Measurements from ENCODE around the gene PYGO1. TPM values are rescaled to one million over a fixed set of nuclear protein-coding genes. Genes with fewer than 3 reads are reported as not detected.
"Not testable (repeated sequence)": the region's sequence is repeated elsewhere in the genome, so short reads cannot be mapped to it uniquely, and the experiment has no call there.

The PYGO1 gene
- total RNA-seq, 1 donor from 2014 or later, result 5.5 TPM

GRCh38 chr15:55494931-55495330 lies 93.2 kb downstream of the PYGO1 start:
- DNase-seq (ENCODE audit: low read depth), result no peak
- no peak for FAIRE-seq
- H3K4me2 ChIP-seq (ENCODE audit: low read length), result no peak overlapping the region
- no peak overlapping the region for H2AFZ ChIP-seq (ENCODE audit: low read depth, low read length)
- no peak overlapping the region for H3K4me3 ChIP-seq (ENCODE audit: insufficient read depth, low read depth, low read length)
- no peaks in the 10 kb centered on the region for H3K9me3 Mint-ChIP-seq (ENCODE audit: unreplicated experiment)
- H3K4me1 ChIP-seq (ENCODE audit: insufficient read depth, low read length), result no peaks in the 10 kb centered on the region
- no peaks in the 10 kb centered on the region for H3K79me2 ChIP-seq (ENCODE audit: insufficient read depth, low read length)
- no peaks in the 10 kb centered on the region for H3K36me3 Mint-ChIP-seq (ENCODE audit: low read depth, unreplicated experiment)
- H3K4me1 Mint-ChIP-seq (ENCODE audit: low read depth, unreplicated experiment), result peaks cover 2% of the 10 kb centered on the region
- TF ChIP-seq EZH2 (IDR thresholded peaks at IDR 0.05; ENCODE audit: insufficient read depth, low read length) (no peak), CTCF (IDR thresholded peaks at IDR 0.05; ENCODE audit: insufficient read depth, low read depth, low read length) (no peak)
- H3K27ac ChIP-seq (ENCODE audit: low read depth, low read length), result no peak overlapping the region
- no peaks in the 10 kb centered on the region for H4K20me1 ChIP-seq (ENCODE audit: insufficient read depth, low read length)
- H3K27ac Mint-ChIP-seq (ENCODE audit: unreplicated experiment), result no peak overlapping the region
- H3K9me3 ChIP-seq (ENCODE audit: insufficient read depth, low read depth, low read length), result no peaks in the 10 kb centered on the region
- H3K4me3 Mint-ChIP-seq (ENCODE audit: unreplicated experiment), result no peak overlapping the region
- H3K27me3 Mint-ChIP-seq (ENCODE audit: low read depth, unreplicated experiment), result no peaks in the 10 kb centered on the region
- H3K36me3 ChIP-seq (ENCODE audit: insufficient read depth, low read length), result no peaks in the 10 kb centered on the region
- no peak overlapping the region for H3K9ac ChIP-seq (ENCODE audit: low read length)
- no peaks in the 10 kb centered on the region for H3K27me3 ChIP-seq (ENCODE audit: insufficient read depth, low read length)

GRCh38 chr15:55488952-55489600 lies 99.1 kb downstream of the PYGO1 start:
- H3K27ac ChIP-seq (ENCODE audit: low read depth, low read length); H3K9me3 Mint-ChIP-seq (ENCODE audit: unreplicated experiment); H4K20me1 ChIP-seq (ENCODE audit: insufficient read depth, low read length); H3K27me3 ChIP-seq (ENCODE audit: insufficient read depth, low read length); H3K36me3 Mint-ChIP-seq (ENCODE audit: low read depth, unreplicated experiment); H3K79me2 ChIP-seq (ENCODE audit: insufficient read depth, low read length); H3K9ac ChIP-seq (ENCODE audit: low read length); H3K4me1 Mint-ChIP-seq (ENCODE audit: low read depth, unreplicated experiment); H3K4me2 ChIP-seq (ENCODE audit: low read length); H3K4me3 ChIP-seq (ENCODE audit: insufficient read depth, low read depth, low read length); FAIRE-seq; H2AFZ ChIP-seq (ENCODE audit: low read depth, low read length); H3K4me1 ChIP-seq (ENCODE audit: insufficient read depth, low read length); H3K9me3 ChIP-seq (ENCODE audit: insufficient read depth, low read depth, low read length); H3K27me3 Mint-ChIP-seq (ENCODE audit: low read depth, unreplicated experiment); H3K36me3 ChIP-seq (ENCODE audit: insufficient read depth, low read length); H3K4me3 Mint-ChIP-seq (ENCODE audit: unreplicated experiment): not testable (repeated sequence)
- H3K27ac Mint-ChIP-seq (ENCODE audit: unreplicated experiment), result peak overlapping the region; percentile 80
- DNase-seq (ENCODE audit: low read depth), result peak; percentile 71

Other genes starting within 250 kb of the PYGO1 start
- 56.3 and 63.1 TPM in 2 replicates for gene CCPG1, start 180.0 kb downstream of the PYGO1 start, total RNA-seq
- gene PIERCE2, start 179.8 kb downstream of the PYGO1 start, total RNA-seq, result 1.6 and 2.6 TPM in 2 replicates
- 2.8 and 3.2 TPM in 2 replicates for gene DNAAF4, start 80.1 kb downstream of the PYGO1 start, total RNA-seq
- 13.6 and 39.4 TPM in 2 replicates for gene PRTG, start 154.8 kb upstream of the PYGO1 start, total RNA-seq